ENCODE measurements around the gene PPFIBP1. TPM values are rescaled to one million over a fixed set of nuclear protein-coding genes. Genes with fewer than 3 reads are reported as not detected.

The PPFIBP1 gene
- total and polyA plus RNA-seq, 9 of the 15 experiments (the other 6 are each of a cell fraction or from before 2014, with no cell fraction given), result 0.46 to 3.5 (median 1.8) TPM

GRCh38 chr12:27651201-27651600 is 127.2 kb downstream of the PPFIBP1 start:
- Histone ChIP-seq H3K4me1 (replicated peaks in 1 of 2; ENCODE audit: control insufficient read depth in 2 of 2, insufficient read depth in 2 of 2, low read length in 2 of 2) (no peaks in the 10 kb centered on the region), H2AFZ (ENCODE audit: low read depth, low read length) (no peak overlapping the region), H3K4me3 (no peak overlapping the region), H4K20me1 (replicated peaks; ENCODE audit: control insufficient read depth, insufficient read depth, low read length) (no peaks in the 10 kb centered on the region), H3K9me1 (ENCODE audit: control insufficient read depth, insufficient read depth, low read length) (no peaks in the 10 kb centered on the region), H3K27me3 (ENCODE audit: control insufficient read depth in 2 of 2, insufficient read depth in 2 of 2, low read length in 2 of 2) (no peaks in the 10 kb centered on the region), H3K27ac (ENCODE audit: extremely low read depth, low read depth, low read length) (no peak overlapping the region), H3K9ac (ENCODE audit: insufficient read depth in 1 of 2, low read depth in 2 of 2, low read length in 2 of 2) (no peak overlapping the region), H3K9me3 (replicated peaks; ENCODE audit: control insufficient read depth, insufficient read depth, low read depth, low read length) (no peaks in the 10 kb centered on the region), H3K4me2 (ENCODE audit: insufficient read depth, low read length) (no peak overlapping the region), H3K79me2 (ENCODE audit: control insufficient read depth, insufficient read depth, low read length) (no peaks in the 10 kb centered on the region), H3K36me3 (ENCODE audit: control insufficient read depth, insufficient read depth, low read length) (no peaks in the 10 kb centered on the region)
- FAIRE-seq (no peak), ATAC-seq (no peak), DNase-seq (ENCODE audit: extremely low read depth in 1 of 4, low spot score in 3 of 4) (no peak)
- intact Hi-C loops (cut with micrococcal nuclease), result loop anchor here (5.0 kb wide), 1 partner anchor 51 kb away; no protein-coding TSS in a partner anchor
- ChIA-PET POLR2A (interaction anchor here (0.7 kb wide), 1 partner anchor 121 kb away, joined by 4 read pairs; no protein-coding TSS in a partner anchor), CTCF (ENCODE audit: low intra/inter-chr PET ratio) (interaction anchor here (2.3 kb wide), 1 partner anchor 216 kb away, joined by 8 read pairs; no protein-coding TSS in a partner anchor)
- 0% methylated on average over 1 of the region's 1 CpG for WGBS (ENCODE audit: insufficient coverage, low coverage, missing lambda C conversion rate)
- no TSS peak for BruUV-seq (replicated peaks)
- in situ Hi-C loops (cut with MboI), result no loop called here
- TF ChIP-seq ZNF263 (CRISPR knock-in tag; IDR thresholded peaks at IDR 0.05; ENCODE audit: borderline replicate concordance) (no peak), HDAC8 (tag; IDR thresholded peaks at IDR 0.05) (no peak), MAFF (IDR thresholded peaks at IDR 0.05; ENCODE audit: low read length) (no peak), THRA (IDR thresholded peaks at IDR 0.05) (no peak), WHSC1 (IDR thresholded peaks at IDR 0.05; ENCODE audit: low read length) (no peak), NFE2L1 (tag; IDR thresholded peaks at IDR 0.05; ENCODE audit: borderline replicate concordance, low read depth) (no peak), DACH1 (IDR thresholded peaks at IDR 0.05; ENCODE audit: partially characterized antibody) (no peak), MYBL2 (IDR thresholded peaks at IDR 0.05; ENCODE audit: low read depth) (no peak), MYBL2 (CRISPR knock-in tag; IDR thresholded peaks at IDR 0.05; ENCODE audit: borderline replicate concordance) (no peak), HSF4 (CRISPR knock-in tag; IDR thresholded peaks at IDR 0.05; ENCODE audit: borderline replicate concordance) (no peak), MITF (IDR thresholded peaks at IDR 0.05) (no peak)

Measured in K562 (cell line).